Common myeloid progenitor, CD34-positive (primary cell): Measurements from ENCODE around the gene BMPER.

ENCODE experiments used
- CTCF ChIA-PET: fragments of 350-600 bp; sonication (Branson Sonifier 250); formaldehyde crosslinking; loops from one replicate; lab custom pipeline; 2021; ENCODE audit warnings: antibody characterized with exemption; lab: Charles Lee
- POLR2A ChIA-PET: fragments of 350-600 bp; sonication (Branson Sonifier 250); formaldehyde crosslinking; loops from one replicate; lab custom pipeline; 2021; ENCODE audit warnings: antibody characterized with exemption; lab: Charles Lee
- DNase-seq, 3 donors: peaks; one replicate each; pipeline versions ENCODE4 v3.0.0 to v3.0.0-alpha.2; 2013
- H3K27ac ChIP-seq, 2 experiments: 1 replicate in 1 of 2; 2 replicates in 1 of 2; pipeline ENCODE4 v1.7.0; 2013; ENCODE audit warnings: inconsistent platforms in 2 of 2, low read length in 2 of 2, mild to moderate bottlenecking in 2 of 2, low read depth in 1 of 2, moderate library complexity in 1 of 2; ENCODE audit not compliant: severe bottlenecking in 2 of 2, insufficient read depth in 1 of 2, poor library complexity in 1 of 2
- H3K27me3 ChIP-seq, 5 experiments: replicated peaks in 2 of 5; 1 replicate in 3 of 5; 2 replicates in 2 of 5; pipeline versions ENCODE4 v1.6.1 to v1.7.0; 2013; ENCODE audit warnings: low read length in 4 of 5, mild to moderate bottlenecking in 2 of 5, moderate library complexity in 2 of 5, inconsistent platforms in 1 of 5; ENCODE audit not compliant: insufficient read depth in 5 of 5, control insufficient read depth in 4 of 5
- H3K36me3 ChIP-seq, 4 experiments: 1 replicate in 2 of 4; 2 replicates in 2 of 4; pipeline versions ENCODE4 v1.6.1 to v1.7.0; 2013; ENCODE audit warnings: low read length in 3 of 4, control low read depth in 1 of 4, mild to moderate bottlenecking in 1 of 4; ENCODE audit not compliant: control insufficient read depth in 4 of 4, insufficient read depth in 4 of 4
- H3K4me1 ChIP-seq, 4 experiments: 1 replicate in 3 of 4; 2 replicates in 1 of 4; pipeline versions ENCODE4 v1.6.1 to v1.7.1; 2013; ENCODE audit warnings: low read length in 3 of 4, mild to moderate bottlenecking in 3 of 4, control low read depth in 1 of 4, inconsistent platforms in 1 of 4, moderate library complexity in 1 of 4; ENCODE audit not compliant: control insufficient read depth in 4 of 4, insufficient read depth in 4 of 4; ENCODE audit errors: control extremely low read depth in 1 of 4
- H3K4me3 ChIP-seq, 7 experiments: 1 replicate in 4 of 7; 2 replicates in 3 of 7; pipeline versions ENCODE4 v1.5.1 to v1.7.0; 2013; ENCODE audit warnings: mild to moderate bottlenecking in 7 of 7, low read length in 6 of 7, moderate library complexity in 6 of 7, inconsistent platforms in 2 of 7, low read depth in 2 of 7, control low read depth in 1 of 7; ENCODE audit not compliant: insufficient read depth in 4 of 7, control insufficient read depth in 1 of 7; ENCODE audit errors: extremely low read depth in 1 of 7
- H3K9me3 ChIP-seq, 5 experiments: 1 replicate in 4 of 5; 2 replicates in 1 of 5; pipeline versions ENCODE4 v1.6.1 to v1.7.1; 2013; ENCODE audit warnings: low read length in 4 of 5, mild to moderate bottlenecking in 2 of 5, inconsistent platforms in 1 of 5, low read depth in 1 of 5, moderate library complexity in 1 of 5; ENCODE audit not compliant: control insufficient read depth in 4 of 5, insufficient read depth in 2 of 5; ENCODE audit errors: control extremely low read depth in 1 of 5
- WGBS: methylation state at CpG from one replicate; pipeline ENCODE4 v1.1.5; 2013; ENCODE audit not compliant: insufficient coverage; 5-methylcytosine and 5-hydroxymethylcytosine counted together

The BMPER gene

GRCh38 chr7:34111031-34111430 is 205.7 kb downstream of the BMPER start:
- Histone ChIP-seq H3K27me3 (no peaks in the 10 kb centered on the region), H3K4me3 (no peak overlapping the region), H3K36me3 (no peaks in the 10 kb centered on the region), H3K9me3 (peaks cover 0 to 4% (median 0%) of the 10 kb centered on the region in 5 experiments), H3K27ac (no peak overlapping the region), H3K4me1 (no peaks in the 10 kb centered on the region)
- ChIA-PET POLR2A (no interaction called here), CTCF (no interaction called here)
- 72% methylated on average over 3 of the region's 3 CpGs for WGBS
- no peak for DNase-seq

DNA sequence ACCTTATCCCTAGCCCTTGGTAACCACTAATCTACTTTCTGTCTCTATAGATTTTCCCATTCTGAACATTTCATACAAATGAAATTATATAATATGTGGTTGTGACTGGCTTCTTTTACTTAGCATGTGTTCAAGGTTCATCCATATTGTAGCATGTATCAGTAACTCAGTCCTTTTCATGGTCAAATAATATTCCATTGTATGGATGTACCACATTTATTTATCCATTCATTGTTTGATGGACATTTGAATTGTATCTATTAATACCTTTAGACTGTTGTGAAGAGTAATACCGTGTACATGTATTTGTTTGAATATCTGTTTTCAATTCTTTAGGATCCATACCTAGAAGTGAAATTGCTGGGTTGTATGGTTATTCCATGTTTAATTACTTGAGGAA is 210.2 kb downstream of the BMPER start:
- no peak for DNase-seq
- CTCF ChIA-PET = no interaction called here

GRCh38 chr7:34117573-34117972 is 212.2 kb downstream of the BMPER start:
- H3K9me3 ChIP-seq = peaks cover 0 to 4% (median 0%) of the 10 kb centered on the region in 5 experiments
- POLR2A ChIA-PET = no interaction called here
- H3K36me3 ChIP-seq = no peaks in the 10 kb centered on the region
- DNase-seq = no peak
- H3K4me3 ChIP-seq = no peak overlapping the region
- CTCF ChIA-PET = no interaction called here
- no peaks in the 10 kb centered on the region for H3K4me1 ChIP-seq
- WGBS = no CpG with 5 or more reads among the region's 3 CpGs
- H3K27ac ChIP-seq = no peak overlapping the region
- no peaks in the 10 kb centered on the region for H3K27me3 ChIP-seq

More for the DNA sequence above, 210.2 kb downstream of the BMPER start:
- WGBS = 100% methylated on average over 1 of the region's 1 CpG
- peaks cover 0 to 4% (median 0%) of the 10 kb centered on the region in 5 experiments for H3K9me3 ChIP-seq
- H3K4me1 ChIP-seq = no peaks in the 10 kb centered on the region
- H3K27me3 ChIP-seq = no peaks in the 10 kb centered on the region
- H3K36me3 ChIP-seq = no peaks in the 10 kb centered on the region
- POLR2A ChIA-PET = no interaction called here
- no peak overlapping the region for H3K27ac ChIP-seq
- H3K4me3 ChIP-seq = no peak overlapping the region

DNA sequence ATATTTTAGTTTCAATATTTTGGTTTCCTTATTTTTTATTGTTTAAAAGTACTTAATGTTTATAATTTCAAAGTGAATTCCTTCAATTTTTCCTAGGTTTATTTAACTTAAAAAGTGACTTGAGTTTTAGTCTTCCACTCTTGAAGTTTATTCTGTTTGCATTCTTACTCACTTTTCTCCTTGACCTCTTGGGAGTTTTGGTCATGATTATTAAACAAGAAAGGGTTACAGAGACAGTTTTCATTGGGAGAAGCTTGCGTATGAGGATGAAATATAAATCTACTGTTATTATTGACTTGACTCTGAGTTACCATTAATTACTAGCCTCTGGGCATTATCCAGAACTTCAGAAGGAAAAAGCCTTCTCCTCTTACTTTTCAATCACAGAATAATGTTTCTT is 216.0 kb downstream of the BMPER start:
- no peak for DNase-seq
- WGBS = no CpG with 5 or more reads among the region's 1 CpG
- CTCF ChIA-PET = interaction anchor here (1.1 kb wide), 1 partner anchor 11 kb away, joined by 3 read pairs; no protein-coding TSS in a partner anchor
- Histone ChIP-seq H3K4me3 (no peak overlapping the region), H3K36me3 (no peaks in the 10 kb centered on the region), H3K27ac (no peak overlapping the region), H3K4me1 (no peaks in the 10 kb centered on the region), H3K27me3 (no peaks in the 10 kb centered on the region), H3K9me3 (peaks cover 2 to 19% (median 4%) of the 10 kb centered on the region in 5 experiments)
- POLR2A ChIA-PET = no interaction called here

- peaks cover 2 to 19% (median 4%) of the 10 kb centered on the region in 5 experiments for H3K9me3 ChIP-seq
- DNase-seq = no peak
- 94% methylated on average over 2 of the region's 2 CpGs for WGBS
These were observed 218.0 kb downstream of the BMPER start for GRCh38 chr7:34123316-34123715.

DNA sequence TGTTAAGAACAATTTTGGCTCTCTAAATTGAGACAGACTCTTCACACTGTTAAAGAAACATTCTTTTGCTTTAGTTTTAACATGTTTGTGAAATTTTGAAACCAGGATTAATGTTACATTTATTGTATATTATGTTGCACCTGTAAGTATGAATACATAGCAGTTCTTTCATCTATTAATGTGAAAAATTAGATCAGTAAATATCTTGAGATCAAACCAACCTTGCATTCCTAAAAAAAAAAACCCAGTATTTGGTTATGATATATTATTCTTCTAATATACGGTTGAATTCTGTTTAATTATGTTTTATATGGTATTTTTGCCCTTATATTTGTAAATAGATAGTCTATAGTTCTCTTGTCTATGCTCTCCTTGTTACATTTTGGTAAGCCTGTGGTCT is 219.4 kb downstream of the BMPER start:
- Histone ChIP-seq H3K36me3 (no peaks in the 10 kb centered on the region), H3K4me3 (no peak overlapping the region), H3K27me3 (peaks cover 0 to 1% (median 0%) of the 10 kb centered on the region in 5 experiments), H3K9me3 (peaks cover 2 to 19% (median 4%) of the 10 kb centered on the region in 5 experiments), H3K27ac (no peak overlapping the region), H3K4me1 (no peaks in the 10 kb centered on the region)
- ChIA-PET POLR2A (no interaction called here), CTCF (no interaction called here)
- DNase-seq = no peak
- no CpG with 5 or more reads among the region's 1 CpG for WGBS

More at GRCh38 chr7:34123316-34123715, 218.0 kb downstream of the BMPER start:
- H3K4me1 ChIP-seq = no peaks in the 10 kb centered on the region
- H3K27me3 ChIP-seq = peaks cover 0 to 1% (median 0%) of the 10 kb centered on the region in 5 experiments
- H3K36me3 ChIP-seq = no peaks in the 10 kb centered on the region
- H3K27ac ChIP-seq = no peak overlapping the region
- ChIA-PET POLR2A (no interaction called here), CTCF (interaction anchor here (1.1 kb wide), 1 partner anchor 11 kb away, joined by 3 read pairs; no protein-coding TSS in a partner anchor)
- H3K4me3 ChIP-seq = no peak overlapping the region

DNA sequence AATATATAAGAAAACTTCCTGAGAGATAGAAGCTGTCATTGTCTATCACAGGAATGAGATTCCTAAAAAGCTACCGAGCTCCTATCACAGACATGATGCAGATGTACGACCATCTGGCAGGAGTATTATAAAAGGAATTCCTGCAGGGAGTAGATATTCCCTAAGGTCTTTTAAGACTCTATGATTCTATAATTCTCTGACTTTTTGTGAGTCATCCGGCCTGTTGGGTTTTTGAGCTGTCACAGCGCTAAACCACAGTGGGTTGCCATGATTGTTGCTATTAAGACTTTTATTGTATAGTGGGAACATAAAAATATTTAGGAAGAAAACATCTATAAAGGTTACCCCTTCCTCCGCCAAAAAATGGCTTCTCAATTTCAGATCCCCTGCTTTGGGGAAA is 223.4 kb downstream of the BMPER start:
- Histone ChIP-seq H3K9me3 (peaks cover 2 to 15% (median 4%) of the 10 kb centered on the region in 5 experiments), H3K27me3 (peaks cover 0 to 1% (median 0%) of the 10 kb centered on the region in 5 experiments), H3K4me1 (no peaks in the 10 kb centered on the region), H3K36me3 (no peaks in the 10 kb centered on the region), H3K27ac (no peak overlapping the region), H3K4me3 (no peak overlapping the region)
- DNase-seq = no peak
- WGBS = 100% methylated on average over 1 of the region's 5 CpGs
- POLR2A ChIA-PET = no interaction called here
- CTCF ChIA-PET = no interaction called here
